Activated CD8-positive, alpha-beta memory T cell treated with anti-CD3 and anti-CD28 coated beads, Interleukin-2, amount 50 U/mL, for 24 hours (primary cell): ENCODE data around the gene PCNT.

Experiments
- DNase-seq: peaks from one replicate; pipeline ENCODE4 v3.0.0-alpha.2; 2020; ENCODE audit errors: extremely low read depth

Gene PCNT

GRCh38 chr21:46329796-46330195 is 5.8 kb downstream of the PCNT start:
- DNase-seq = no peak

GRCh38 chr21:46334351-46335140 is 10.6 kb downstream of the PCNT start:
- no peak for DNase-seq

GRCh38 chr21:46336603-46337002 is 12.6 kb downstream of the PCNT start:
- DNase-seq = no peak

- DNase-seq = no peak
These were observed 17.0 kb downstream of the PCNT start for GRCh38 chr21:46340998-46341397.

- DNase-seq = no peak
These were observed 20.4 kb downstream of the PCNT start for GRCh38 chr21:46344219-46344915.

- DNase-seq = no peak
These were observed 21.9 kb downstream of the PCNT start for GRCh38 chr21:46345861-46346260.

GRCh38 chr21:46346296-46347202 is 22.6 kb downstream of the PCNT start:
- no peak for DNase-seq

GRCh38 chr21:46347203-46347550 is 23.2 kb downstream of the PCNT start:
- no peak for DNase-seq

GRCh38 chr21:46347791-46348381 is 23.9 kb downstream of the PCNT start:
- DNase-seq = no peak

- DNase-seq = no peak
These were observed 25.3 kb downstream of the PCNT start for GRCh38 chr21:46349134-46349760.

GRCh38 chr21:46350571-46350970 is 26.6 kb downstream of the PCNT start:
- no peak for DNase-seq

GRCh38 chr21:46350981-46351380 is 27.0 kb downstream of the PCNT start:
- DNase-seq = no peak

- no peak for DNase-seq
These were observed 27.7 kb downstream of the PCNT start for GRCh38 chr21:46351476-46352163.

- DNase-seq = no peak
These were observed 28.2 kb downstream of the PCNT start for GRCh38 chr21:46352164-46352515.

- DNase-seq = no peak
These were observed 29.0 kb downstream of the PCNT start for GRCh38 chr21:46352913-46353312.

GRCh38 chr21:46354046-46354445 is 30.1 kb downstream of the PCNT start:
- no peak for DNase-seq

GRCh38 chr21:46354518-46354917 is 30.6 kb downstream of the PCNT start:
- DNase-seq = no peak

GRCh38 chr21:46355161-46356004 is 31.4 kb downstream of the PCNT start:
- no peak for DNase-seq

GRCh38 chr21:46356005-46356338 is 32.0 kb downstream of the PCNT start:
- DNase-seq = no peak
